GF-D8 (cell line): ENCODE results near the gene TIMM17B.

Experiments used
- DNase-seq: peaks from one replicate; lab custom pipeline; 2025; lab: John Stamatoyannopoulos, UW

TIMM17B gene

GRCh38 chrX:48897625-48898306 is at the start of gene TIMM17B, which contains the start of gene PQBP1:
Gene TIMM17B, minus strand, starts transcription at chrX:48897768. Its CDS starts 19 bp downstream, at chrX:48897749.
Gene PQBP1, plus strand, starts transcription at chrX:48897930. Its CDS starts 580 bp downstream, at chrX:48898510.
- peak; percentile 79 for DNase-seq

GRCh38 chrX:48945517-48946348 is 48.2 kb upstream of the TIMM17B start:
- DNase-seq: no peak

GRCh38 chrX:48942895-48943294 is 45.3 kb upstream of the TIMM17B start:
- no peak for DNase-seq

GRCh38 chrX:48940404-48940955 is 42.9 kb upstream of the TIMM17B start:
- DNase-seq: peak; percentile 30

- DNase-seq: no peak
Measured at GRCh38 chrX:48939524-48940228, 42.1 kb upstream of the TIMM17B start.

GRCh38 chrX:48938721-48939425 is 41.3 kb upstream of the TIMM17B start:
- no peak for DNase-seq

GRCh38 chrX:48937054-48937907 is 39.7 kb upstream of the TIMM17B start:
- DNase-seq: peak; percentile 77

- DNase-seq: no peak
Measured at GRCh38 chrX:48936429-48937053, 39.0 kb upstream of the TIMM17B start.

- DNase-seq: no peak
Measured at GRCh38 chrX:48935301-48935670, 37.7 kb upstream of the TIMM17B start.

GRCh38 chrX:48934581-48935300 is 37.2 kb upstream of the TIMM17B start:
- DNase-seq: no peak

- no peak for DNase-seq
Measured at GRCh38 chrX:48933757-48934156, 36.2 kb upstream of the TIMM17B start.

- DNase-seq: no peak
Measured at GRCh38 chrX:48927736-48928382, 30.3 kb upstream of the TIMM17B start.

- DNase-seq: no peak
Measured at GRCh38 chrX:48927123-48927522, 29.6 kb upstream of the TIMM17B start.

- no peak for DNase-seq
Measured at GRCh38 chrX:48924270-48924669, 26.7 kb upstream of the TIMM17B start.

GRCh38 chrX:48923771-48924170 is 26.2 kb upstream of the TIMM17B start:
- DNase-seq: no peak

GRCh38 chrX:48920718-48921104 is 23.1 kb upstream of the TIMM17B start:
- no peak for DNase-seq

- no peak for DNase-seq
Measured at GRCh38 chrX:48919947-48920717, 22.6 kb upstream of the TIMM17B start.

GRCh38 chrX:48919360-48919841 is 21.8 kb upstream of the TIMM17B start:
- DNase-seq: no peak
